ENCODE measurements around the gene ATP2A1. TPM values are rescaled to one million over a fixed set of nuclear protein-coding genes. Genes with fewer than 3 reads are reported as not detected.
A peak's percentile ranks its signal among the peaks of the same experiment; 100 is the strongest.

ATP2A1 gene
- total and polyA plus RNA-seq, 2 of the 13 experiments (the other 11 are each of a cell fraction or from before 2014, with no cell fraction given), result 3.2 to 12.5 TPM

- TF ChIP-seq ZNF646 (CRISPR knock-in tag; IDR thresholded peaks at IDR 0.05), result peak; percentile 30; the same call in 1 of the 2 replicates
- 0 out of 2 replicates have a peak, but pooled peaks have one; percentile 7 for TF ChIP-seq ZNF891 (CRISPR knock-in tag; IDR thresholded peaks at IDR 0.05)
- TF ChIP-seq PRPF4 (IDR thresholded peaks at IDR 0.05; ENCODE audit: low read depth, low read length, poor library complexity, severe bottlenecking), result no peak
- no peak for TF ChIP-seq FOXP1 (IDR thresholded peaks at IDR 0.05)
- TF ChIP-seq FOXP1 (CRISPR knock-in tag; IDR thresholded peaks at IDR 0.05), result no peak
- no peak for TF ChIP-seq MIXL1 (CRISPR knock-in tag; IDR thresholded peaks at IDR 0.05)
- TF ChIP-seq DNMT3B (CRISPR knock-in tag; conservative IDR thresholded peaks at IDR 0.05), result no peak
- 0 out of 2 replicates have a peak, but pooled peaks have one; percentile 60 for TF ChIP-seq RNF219 (CRISPR knock-in tag; IDR thresholded peaks at IDR 0.05)
- no peak for TF ChIP-seq TEF (CRISPR knock-in tag; IDR thresholded peaks at IDR 0.05)
- TF ChIP-seq HNRNPL (IDR thresholded peaks at IDR 0.05; ENCODE audit: low read depth, low read length), result no peak
- TF ChIP-seq POLR2G (IDR thresholded peaks at IDR 0.05; ENCODE audit: low read depth, low read length), result 0 out of 2 replicates have a peak, but pooled peaks have one; percentile 1
- TF ChIP-seq ZNF263 (CRISPR knock-in tag; IDR thresholded peaks at IDR 0.05), result peak; percentile 34; the same call in 1 of the 2 replicates
- no peak for TF ChIP-seq SOX6 (IDR thresholded peaks at IDR 0.05)
- TF ChIP-seq SOX6 (CRISPR knock-in tag; IDR thresholded peaks at IDR 0.05), result no peak
- TF ChIP-seq NR1H2 (CRISPR knock-in tag; IDR thresholded peaks at IDR 0.05; ENCODE audit: borderline replicate concordance, low read depth), result no peak
- TF ChIP-seq MAFK (conservative IDR thresholded peaks at IDR 0.05 in 1 of 2, IDR thresholded peaks at IDR 0.05 in 1 of 2; ENCODE audit: low read length in 2 of 2), result no peak
- no peak for TF ChIP-seq HINFP (CRISPR knock-in tag; IDR thresholded peaks at IDR 0.05; ENCODE audit: low read depth)
- TF ChIP-seq SAFB2 (CRISPR knock-in tag; IDR thresholded peaks at IDR 0.05; ENCODE audit: borderline replicate concordance, low read depth), result peak; percentile 9; the same call in 1 of the 2 replicates
- no peak for TF ChIP-seq REXO4 (CRISPR knock-in tag; IDR thresholded peaks at IDR 0.05; ENCODE audit: borderline replicate concordance)
These were observed 14.1 kb upstream of the ATP2A1 start (continued) for GRCh38 chr16:28863929-28864793.

All from HepG2 (cell line).